Measurements from ENCODE around the gene MIPEP.
A peak's percentile ranks its signal among the peaks of the same experiment; 100 is the strongest.
"Not testable (repeated sequence)": the region's sequence is repeated elsewhere in the genome, so short reads cannot be mapped to it uniquely, and the experiment has no call there.

Gene MIPEP

DNA sequence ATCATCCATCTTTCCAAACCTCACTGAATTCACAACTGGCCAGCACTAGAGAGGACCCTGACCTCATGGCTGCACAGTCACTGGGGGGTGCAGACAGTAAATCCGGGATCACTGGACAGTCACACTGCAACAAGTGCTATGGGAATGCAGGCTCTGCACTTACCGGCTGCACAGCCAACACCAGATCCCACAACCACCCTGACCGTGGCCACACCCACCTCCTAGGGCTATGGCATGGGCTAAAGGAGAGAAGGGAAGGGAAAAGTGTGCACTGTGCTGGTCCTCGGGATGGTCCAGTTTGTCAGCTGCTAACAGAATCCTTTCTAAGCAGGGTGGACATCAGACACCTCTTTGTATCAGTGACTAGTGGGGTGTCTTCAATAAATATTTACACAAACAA lies 118.2 kb downstream of the MIPEP start:
- no peak for DNase-seq

GRCh38 chr13:23770428-23770827 lies 118.8 kb downstream of the MIPEP start:
- DNase-seq = no peak

GRCh38 chr13:23769401-23769800 lies 119.8 kb downstream of the MIPEP start:
- DNase-seq = no peak

DNA sequence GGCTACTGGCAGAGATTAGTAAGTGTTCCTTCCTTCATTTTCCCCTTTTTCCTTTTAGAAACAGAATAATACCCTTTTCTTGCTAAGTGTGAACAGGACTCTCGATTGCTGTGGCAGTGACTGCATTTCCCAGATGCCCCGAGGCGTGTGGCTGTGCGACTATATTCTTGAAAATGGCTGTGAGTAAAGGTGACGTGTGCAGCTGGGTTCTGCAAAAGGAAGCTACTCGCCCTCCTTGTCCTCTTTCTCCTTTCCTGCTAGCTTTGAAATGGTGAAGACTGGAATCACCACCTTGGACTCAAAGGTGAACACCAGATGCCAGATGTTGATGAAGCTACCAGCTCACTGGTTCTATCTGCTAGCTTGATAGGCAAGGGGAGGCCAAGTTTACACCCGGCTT lies 121.4 kb downstream of the MIPEP start:
- DNase-seq = no peak

DNA sequence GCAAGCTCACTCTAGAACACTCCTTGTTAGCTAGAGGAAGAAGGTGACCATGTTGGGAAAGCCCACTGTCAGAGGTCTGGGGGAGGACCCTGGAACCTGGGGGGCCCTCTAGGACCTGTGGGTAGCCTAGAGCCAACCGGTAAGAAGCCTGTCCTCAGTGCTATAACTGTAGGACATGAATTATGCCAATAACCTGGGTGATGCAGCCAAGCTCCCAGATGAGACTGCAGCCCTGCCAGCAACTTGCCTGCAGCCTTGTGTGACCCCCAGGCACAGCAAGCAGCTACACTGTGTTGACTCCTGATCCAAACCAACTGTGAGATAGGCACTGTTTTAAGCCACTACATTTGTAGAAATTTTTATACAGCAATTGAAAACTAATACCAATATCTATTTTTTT lies 122.3 kb downstream of the MIPEP start:
- no peak for DNase-seq

- no peak for DNase-seq
Observed at GRCh38 chr13:23766283-23766682, 122.9 kb downstream of the MIPEP start.

DNA sequence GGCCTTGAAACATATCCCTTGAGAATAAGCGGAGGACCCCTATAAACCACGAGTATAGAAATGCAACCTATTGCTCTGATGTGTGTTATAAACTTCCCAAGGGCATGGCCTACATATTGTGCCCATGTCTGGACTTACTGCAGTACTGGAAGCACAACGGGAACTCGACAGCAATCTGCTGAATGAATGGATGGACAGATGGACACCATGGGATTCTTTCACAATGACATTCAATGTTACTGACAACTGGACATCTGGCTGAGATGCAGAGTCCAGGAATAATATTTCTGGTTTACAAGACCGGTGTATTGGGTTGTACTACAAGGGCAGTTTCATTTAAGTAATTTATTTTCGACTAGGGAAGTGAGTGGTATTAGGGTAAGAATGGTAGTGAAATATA lies 123.7 kb downstream of the MIPEP start:
- no peak for DNase-seq

- no peak for DNase-seq
Observed at GRCh38 chr13:23763318-23763717, 125.9 kb downstream of the MIPEP start.

GRCh38 chr13:23761760-23762159 lies 127.4 kb downstream of the MIPEP start:
- not testable (repeated sequence) for DNase-seq

DNA sequence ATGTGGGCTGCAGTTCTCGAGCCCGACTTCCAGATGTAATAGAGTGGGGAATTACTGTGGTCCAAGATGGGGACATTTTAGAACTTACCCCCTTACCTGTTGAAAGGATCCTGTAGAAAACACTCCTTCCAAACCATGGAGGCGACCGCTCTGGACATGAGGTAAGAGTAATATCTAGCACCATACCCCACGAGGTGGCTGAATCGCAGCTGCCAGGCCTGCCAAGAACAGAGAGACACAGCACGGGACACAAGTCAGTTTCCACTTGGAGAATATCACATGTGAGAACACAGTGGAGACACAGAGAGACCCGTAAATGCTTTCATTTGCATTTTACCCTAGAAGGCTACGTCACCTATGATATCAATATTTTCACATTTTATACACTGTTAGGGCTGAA lies 129.2 kb downstream of the MIPEP start:
- no peak for DNase-seq

DNA sequence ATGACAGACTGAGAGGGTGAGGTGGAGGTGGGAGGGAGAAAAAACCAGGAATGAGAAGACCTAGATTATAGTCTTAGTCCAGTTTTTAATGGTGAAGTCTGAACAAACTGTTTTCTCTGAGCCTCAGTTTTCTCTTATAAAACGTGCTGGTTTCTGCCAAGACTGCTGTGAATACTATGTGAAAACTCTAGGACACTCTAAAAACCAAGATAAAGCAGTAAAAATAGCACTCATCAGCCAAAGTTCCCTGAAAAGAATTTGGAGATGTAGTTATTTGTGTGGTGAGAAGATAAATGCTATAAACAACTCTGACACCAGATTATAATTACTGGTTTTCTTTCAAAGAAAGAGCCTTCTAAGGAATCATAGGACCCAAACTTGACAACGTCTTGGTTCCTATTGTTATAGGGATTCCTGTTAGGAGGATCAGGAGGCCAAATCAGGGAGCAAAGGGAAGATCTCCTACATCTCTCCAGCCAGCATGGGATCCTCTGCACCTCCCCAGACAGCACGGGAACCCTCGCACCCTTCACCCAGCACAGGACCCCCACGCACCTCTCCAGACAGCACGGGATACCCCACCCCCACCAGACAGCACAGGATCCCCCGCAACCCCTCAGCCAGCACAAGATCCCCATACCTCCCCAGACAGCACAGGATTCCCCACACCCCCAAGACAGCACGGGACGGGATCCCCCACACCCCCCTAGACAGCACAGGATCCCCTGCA lies 130.2 kb downstream of the MIPEP start:
- DNase-seq = no peak

GRCh38 chr13:23754997-23755396 lies 134.2 kb downstream of the MIPEP start:
- no peak for DNase-seq

DNA sequence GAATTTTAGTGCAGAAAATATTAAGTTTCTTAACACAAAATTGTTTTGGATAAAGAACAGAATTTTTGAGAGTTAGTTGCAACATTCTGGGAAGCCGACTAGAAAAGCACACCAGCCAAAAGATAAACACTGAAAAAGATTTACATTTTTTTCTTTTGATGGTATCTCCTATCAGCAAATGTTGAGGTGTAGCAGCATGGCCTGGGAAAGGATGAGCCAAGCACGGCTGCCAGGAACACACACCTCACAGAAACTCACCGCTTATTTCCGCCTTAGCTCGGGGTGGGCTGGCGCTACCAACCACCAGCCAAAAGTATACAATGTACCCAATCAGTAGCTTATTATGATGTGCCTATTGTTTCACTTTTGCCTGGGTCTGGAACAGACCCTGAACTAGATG lies 134.7 kb downstream of the MIPEP start:
- DNase-seq = no peak

- DNase-seq = no peak
Observed at GRCh38 chr13:23753458-23753857, 135.7 kb downstream of the MIPEP start.

DNA sequence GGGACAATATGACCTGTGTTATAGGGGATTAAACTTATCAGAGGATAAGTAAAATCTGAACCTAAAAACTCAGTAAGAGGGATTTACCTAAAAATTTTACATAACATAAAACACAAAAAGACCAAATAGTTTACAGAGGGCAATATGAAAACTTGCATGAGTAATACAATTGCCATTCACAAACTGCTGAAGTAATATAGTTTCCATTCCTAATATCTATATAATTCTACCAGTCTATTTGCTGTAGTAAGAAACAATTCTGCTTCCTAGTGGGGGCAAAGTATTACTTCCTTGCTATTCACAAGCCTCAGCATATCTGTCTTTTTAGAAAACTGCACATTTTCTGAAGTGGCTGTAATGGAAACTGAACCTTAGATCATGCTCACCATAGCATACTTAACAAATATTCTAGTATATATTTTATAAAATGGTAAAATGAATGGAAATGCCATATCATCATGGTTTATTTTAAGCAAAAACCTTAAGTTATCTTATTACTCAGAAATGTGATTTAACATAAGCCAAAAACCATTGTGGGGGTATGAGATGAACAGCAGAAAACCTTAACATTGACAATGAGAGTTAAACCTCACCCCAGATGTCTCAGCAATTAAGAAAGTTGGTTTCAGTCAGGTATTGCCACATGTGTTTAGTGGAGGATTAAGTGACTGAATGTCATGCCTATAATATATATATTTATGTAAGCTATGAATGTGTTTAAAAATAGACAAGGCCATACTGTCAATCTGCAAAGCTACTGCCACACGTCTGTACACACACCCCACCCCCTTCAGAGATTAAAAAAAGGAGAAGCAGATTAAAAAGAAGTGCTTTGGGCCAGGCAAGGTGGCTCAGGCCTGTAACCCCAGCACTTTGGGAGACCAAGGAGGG lies 136.8 kb downstream of the MIPEP start:
- no peak for DNase-seq

- no peak for DNase-seq
Observed at GRCh38 chr13:23751195-23751594, 138.0 kb downstream of the MIPEP start.

GRCh38 chr13:23750383-23751121 lies 138.6 kb downstream of the MIPEP start:
- DNase-seq = peak; percentile 32

DNA sequence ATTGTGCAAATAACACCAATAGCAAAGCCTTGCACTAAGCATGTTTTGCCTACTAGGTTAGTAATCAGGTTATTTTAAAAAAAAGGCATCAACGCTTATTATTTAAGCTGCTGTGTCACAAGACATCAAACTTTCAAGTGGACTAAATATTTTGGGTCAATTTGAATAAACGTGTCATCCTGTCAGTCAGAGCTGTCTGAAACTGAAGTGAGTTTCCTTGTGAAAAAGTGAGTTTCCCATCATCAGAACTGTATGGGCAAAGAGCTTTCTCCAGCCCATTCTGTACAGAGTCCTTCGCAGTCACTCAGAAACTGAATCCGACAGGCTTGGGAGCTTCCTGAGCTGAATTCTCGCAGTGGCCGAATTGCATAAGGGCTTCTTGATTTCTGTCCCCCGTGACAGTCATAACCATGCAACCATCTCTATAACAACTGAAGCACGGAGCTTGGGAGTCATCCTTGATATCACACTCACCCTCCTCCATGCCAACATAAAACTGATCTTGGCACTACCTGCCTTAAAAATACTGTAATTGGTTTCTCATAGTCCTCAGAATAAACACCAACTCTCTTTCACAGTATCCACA lies 139.8 kb downstream of the MIPEP start:
- DNase-seq = no peak

GRCh38 chr13:23748109-23748990 lies 140.8 kb downstream of the MIPEP start:
- no peak for DNase-seq

DNA sequence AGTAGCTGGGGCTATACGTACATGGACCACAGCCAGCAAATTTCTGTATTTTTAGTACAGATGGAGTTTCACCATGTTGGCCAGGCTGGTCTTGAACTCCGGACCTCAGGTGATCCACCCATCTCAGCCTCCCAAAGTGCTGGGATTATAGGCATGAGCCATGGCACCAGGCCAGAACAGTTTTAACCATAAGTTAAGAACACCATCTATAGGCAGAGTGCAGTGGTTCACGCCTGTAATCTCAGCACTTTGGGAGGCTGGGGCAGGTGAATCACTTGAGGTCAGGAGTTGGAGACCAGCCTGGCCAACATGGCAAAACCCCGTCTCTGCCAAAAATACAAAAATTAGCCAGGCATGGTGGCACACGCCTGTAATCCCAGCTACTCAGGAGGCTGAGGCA lies 143.1 kb downstream of the MIPEP start:
- DNase-seq = not testable (repeated sequence)

DNA sequence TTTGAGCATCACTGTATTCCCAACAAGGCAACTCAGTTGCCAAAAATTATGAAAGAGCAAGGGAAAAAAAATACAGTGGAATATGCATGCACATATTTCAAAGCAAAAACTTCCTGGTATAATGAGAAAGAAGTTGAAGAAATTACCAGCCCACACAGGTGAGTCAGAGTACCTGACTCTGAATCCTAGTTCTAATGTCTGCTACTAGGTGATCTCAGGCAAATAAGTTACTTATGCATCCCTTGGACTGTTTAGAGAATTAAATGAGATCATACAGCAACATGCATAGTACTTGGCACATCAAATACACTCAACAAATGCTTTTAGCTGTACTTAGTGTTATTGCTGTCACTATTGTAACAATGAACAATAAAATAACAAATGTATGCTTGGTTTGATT lies 144.9 kb downstream of the MIPEP start:
- DNase-seq = no peak

All from stimulated activated CD8-positive, alpha-beta memory T cell treated with anti-CD3 and anti-CD28 coated beads, Interleukin-4, amount 100 ng/mL, for 48 hours (primary cell).